ENCODE data around the gene CSF3R. TPM values are rescaled to one million over a fixed set of nuclear protein-coding genes. Genes with fewer than 3 reads are reported as not detected.

Gene CSF3R
- total RNA-seq, 1 experiment from 2014 or later, result not detected

- no TSS peak for BruUV-seq (replicated peaks)
- no peaks in the 10 kb centered on the region for H3K36me3 ChIP-seq (ENCODE audit: insufficient read depth, low read length, poor library complexity, severe bottlenecking)
- POLR2A ChIA-PET (ENCODE audit: low non-redundant PET), result no interaction called here
- CTCF ChIA-PET, result no interaction called here
- H3K4me3 ChIP-seq (ENCODE audit: low read depth, low read length, poor library complexity, severe bottlenecking), result no peak overlapping the region
- intact Hi-C loops (cut with micrococcal nuclease; ENCODE audit: unreplicated experiment), result no loop called here
- H3K4me1 ChIP-seq (ENCODE audit: insufficient read depth, low read length, poor library complexity, severe bottlenecking), result no peaks in the 10 kb centered on the region
- H3K27ac ChIP-seq (ENCODE audit: low read depth, low read length, poor library complexity, severe bottlenecking), result no peak overlapping the region
- no peak for TF ChIP-seq EZH2 (IDR thresholded peaks at IDR 0.05; ENCODE audit: borderline replicate concordance, low read depth, low read length, poor library complexity, severe bottlenecking)
- no peak for TF ChIP-seq CTCF (conservative IDR thresholded peaks at IDR 0.05; ENCODE audit: low read depth, low read length)
- no peak for DNase-seq (ENCODE audit: low spot score)
- H3K9me3 ChIP-seq (ENCODE audit: low read depth, low read length, poor library complexity, severe bottlenecking), result no peaks in the 10 kb centered on the region
- H3K27me3 ChIP-seq (replicated peaks; ENCODE audit: insufficient read depth, low read depth, low read length, poor library complexity), result no peaks in the 10 kb centered on the region
These were observed 4.0 kb upstream of the CSF3R start for GRCh38 chr1:36486439-36487335.

GRCh38 chr1:36486093-36486438 lies 3.4 kb upstream of the CSF3R start:
- Histone ChIP-seq H3K27me3 (replicated peaks; ENCODE audit: insufficient read depth, low read depth, low read length, poor library complexity) (no peaks in the 10 kb centered on the region), H3K4me3 (ENCODE audit: low read depth, low read length, poor library complexity, severe bottlenecking) (no peak overlapping the region), H3K36me3 (ENCODE audit: insufficient read depth, low read length, poor library complexity, severe bottlenecking) (no peaks in the 10 kb centered on the region), H3K27ac (ENCODE audit: low read depth, low read length, poor library complexity, severe bottlenecking) (no peak overlapping the region), H3K4me1 (ENCODE audit: insufficient read depth, low read length, poor library complexity, severe bottlenecking) (no peaks in the 10 kb centered on the region), H3K9me3 (ENCODE audit: low read depth, low read length, poor library complexity, severe bottlenecking) (no peaks in the 10 kb centered on the region)
- intact Hi-C loops (cut with micrococcal nuclease; ENCODE audit: unreplicated experiment), result no loop called here
- no peak for DNase-seq (ENCODE audit: low spot score)
- no peak for TF ChIP-seq CTCF (conservative IDR thresholded peaks at IDR 0.05; ENCODE audit: low read depth, low read length)
- no peak for TF ChIP-seq EZH2 (IDR thresholded peaks at IDR 0.05; ENCODE audit: borderline replicate concordance, low read depth, low read length, poor library complexity, severe bottlenecking)
- no TSS peak for BruUV-seq (replicated peaks)
- POLR2A ChIA-PET (ENCODE audit: low non-redundant PET), result no interaction called here
- CTCF ChIA-PET, result no interaction called here

- ChIA-PET POLR2A (ENCODE audit: low non-redundant PET) (no interaction called here), CTCF (no interaction called here)
- Histone ChIP-seq H3K4me1 (ENCODE audit: insufficient read depth, low read length, poor library complexity, severe bottlenecking) (no peaks in the 10 kb centered on the region), H3K4me3 (ENCODE audit: low read depth, low read length, poor library complexity, severe bottlenecking) (no peak overlapping the region), H3K27me3 (replicated peaks; ENCODE audit: insufficient read depth, low read depth, low read length, poor library complexity) (no peaks in the 10 kb centered on the region), H3K27ac (ENCODE audit: low read depth, low read length, poor library complexity, severe bottlenecking) (no peak overlapping the region), H3K36me3 (ENCODE audit: insufficient read depth, low read length, poor library complexity, severe bottlenecking) (no peaks in the 10 kb centered on the region), H3K9me3 (ENCODE audit: low read depth, low read length, poor library complexity, severe bottlenecking) (no peaks in the 10 kb centered on the region)
- TF ChIP-seq CTCF (conservative IDR thresholded peaks at IDR 0.05; ENCODE audit: low read depth, low read length) (no peak), EZH2 (IDR thresholded peaks at IDR 0.05; ENCODE audit: borderline replicate concordance, low read depth, low read length, poor library complexity, severe bottlenecking) (no peak)
- no peak for DNase-seq (ENCODE audit: low spot score)
- no TSS peak for BruUV-seq (replicated peaks)
- intact Hi-C loops (cut with micrococcal nuclease; ENCODE audit: unreplicated experiment), result no loop called here
These were observed 1.4 kb upstream of the CSF3R start for GRCh38 chr1:36484099-36484498.

Measured in A673 (cell line).